Measurements from ENCODE around the gene CASP2. TPM values are rescaled to one million over a fixed set of nuclear protein-coding genes. Genes with fewer than 3 reads are reported as not detected.

Gene CASP2
- total and polyA plus RNA-seq, 2 of the 13 experiments (the other 11 are each of a cell fraction or from before 2014, with no cell fraction given): 10.2 to 13.7 TPM

GRCh38 chr7:143323653-143324052 is 35.5 kb downstream of the CASP2 start:
- peaks cover 25% of the 10 kb centered on the region for H3K4me1 ChIP-seq (ENCODE audit: insufficient read depth, low read length)
- H3K36me3 ChIP-seq (replicated peaks in 1 of 2; ENCODE audit: control insufficient read depth in 1 of 2, insufficient read depth in 2 of 2, low read length in 2 of 2): no peaks in the 10 kb centered on the region
- POLR2A ChIA-PET: no interaction called here
- H3K27ac ChIP-seq (ENCODE audit: extremely low read length, insufficient read depth, low read length): no peak overlapping the region
- ATAC-seq: peak; percentile 69
- peaks cover 0 to 7% of the 10 kb centered on the region in 2 experiments; a peak in 2 of 5 replicates for H3K27me3 ChIP-seq (ENCODE audit: control insufficient read depth in 1 of 2, insufficient read depth in 2 of 2, low read length in 2 of 2)
- H4K20me1 ChIP-seq (ENCODE audit: insufficient read depth, low read length): no peaks in the 10 kb centered on the region
- H3K9ac ChIP-seq (ENCODE audit: insufficient read depth, low read depth, low read length): no peak overlapping the region
- H3K9me3 ChIP-seq (ENCODE audit: low read length): no peaks in the 10 kb centered on the region
- 3% methylated on average over 12 of the region's 12 CpGs for WGBS (ENCODE audit: low lambda C conversion rate)
- in situ Hi-C loops (cut with HindIII; ENCODE audit: extremely low pct_ligation_motif_present, low pct_unique_long_range_greater_than_20kb) (loop anchor here (5.0 kb wide), 1 partner anchor 94 kb away; no protein-coding TSS in a partner anchor), intact Hi-C loops (cut with micrococcal nuclease; ENCODE audit: unreplicated experiment) (no loop called here)
- DNase-seq (ENCODE audit: low spot score): no peak
- peak overlapping the region; percentile 23; the same call in 1 of the 2 replicates for H3K4me2 ChIP-seq (ENCODE audit: low read depth, low read length)
- TF ChIP-seq NFIB (CRISPR knock-in tag; IDR thresholded peaks at IDR 0.05; ENCODE audit: borderline replicate concordance) (no peak), ZKSCAN1 (IDR thresholded peaks at IDR 0.05; ENCODE audit: low read length) (no peak), E2F2 (CRISPR knock-in tag; IDR thresholded peaks at IDR 0.05; ENCODE audit: borderline replicate concordance) (no peak), ARID2 (CRISPR knock-in tag; IDR thresholded peaks at IDR 0.05; ENCODE audit: borderline replicate concordance) (no peak), FLYWCH1 (CRISPR knock-in tag; IDR thresholded peaks at IDR 0.05) (no peak), ATM (IDR thresholded peaks at IDR 0.05; ENCODE audit: borderline replicate concordance) (no peak), KMT2B (CRISPR knock-in tag; IDR thresholded peaks at IDR 0.05) (no peak), ZNF468 (CRISPR knock-in tag; IDR thresholded peaks at IDR 0.05) (no peak), DMAP1 (CRISPR knock-in tag; IDR thresholded peaks at IDR 0.05) (no peak), NFKB2 (CRISPR knock-in tag; IDR thresholded peaks at IDR 0.05; ENCODE audit: borderline replicate concordance) (no peak), SETDB1 (CRISPR knock-in tag; IDR thresholded peaks at IDR 0.05; ENCODE audit: borderline replicate concordance) (no peak), NBN (conservative IDR thresholded peaks at IDR 0.05) (no peak), ZNF260 (CRISPR knock-in tag; IDR thresholded peaks at IDR 0.05; ENCODE audit: borderline replicate concordance, low read depth) (no peak), IRX3 (CRISPR knock-in tag; IDR thresholded peaks at IDR 0.05; ENCODE audit: borderline replicate concordance, low read depth) (no peak), ZFP36L2 (CRISPR knock-in tag; IDR thresholded peaks at IDR 0.05) (no peak), ZNF180 (CRISPR knock-in tag; IDR thresholded peaks at IDR 0.05; ENCODE audit: borderline replicate concordance, low read depth) (no peak), ZNF160 (CRISPR knock-in tag; IDR thresholded peaks at IDR 0.05) (no peak)
- TF ChIP-seq, protein P1, sequence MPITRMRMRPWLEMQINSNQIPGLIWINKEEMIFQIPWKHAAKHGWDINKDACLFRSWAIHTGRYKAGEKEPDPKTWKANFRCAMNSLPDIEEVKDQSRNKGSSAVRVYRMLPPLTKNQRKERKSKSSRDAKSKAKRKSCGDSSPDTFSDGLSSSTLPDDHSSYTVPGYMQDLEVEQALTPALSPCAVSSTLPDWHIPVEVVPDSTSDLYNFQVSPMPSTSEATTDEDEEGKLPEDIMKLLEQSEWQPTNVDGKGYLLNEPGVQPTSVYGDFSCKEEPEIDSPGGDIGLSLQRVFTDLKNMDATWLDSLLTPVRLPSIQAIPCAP (CRISPR knock-in tag; IDR thresholded peaks at IDR 0.05; ENCODE audit: low read depth): no peak
- TF ChIP-seq, protein P2, sequence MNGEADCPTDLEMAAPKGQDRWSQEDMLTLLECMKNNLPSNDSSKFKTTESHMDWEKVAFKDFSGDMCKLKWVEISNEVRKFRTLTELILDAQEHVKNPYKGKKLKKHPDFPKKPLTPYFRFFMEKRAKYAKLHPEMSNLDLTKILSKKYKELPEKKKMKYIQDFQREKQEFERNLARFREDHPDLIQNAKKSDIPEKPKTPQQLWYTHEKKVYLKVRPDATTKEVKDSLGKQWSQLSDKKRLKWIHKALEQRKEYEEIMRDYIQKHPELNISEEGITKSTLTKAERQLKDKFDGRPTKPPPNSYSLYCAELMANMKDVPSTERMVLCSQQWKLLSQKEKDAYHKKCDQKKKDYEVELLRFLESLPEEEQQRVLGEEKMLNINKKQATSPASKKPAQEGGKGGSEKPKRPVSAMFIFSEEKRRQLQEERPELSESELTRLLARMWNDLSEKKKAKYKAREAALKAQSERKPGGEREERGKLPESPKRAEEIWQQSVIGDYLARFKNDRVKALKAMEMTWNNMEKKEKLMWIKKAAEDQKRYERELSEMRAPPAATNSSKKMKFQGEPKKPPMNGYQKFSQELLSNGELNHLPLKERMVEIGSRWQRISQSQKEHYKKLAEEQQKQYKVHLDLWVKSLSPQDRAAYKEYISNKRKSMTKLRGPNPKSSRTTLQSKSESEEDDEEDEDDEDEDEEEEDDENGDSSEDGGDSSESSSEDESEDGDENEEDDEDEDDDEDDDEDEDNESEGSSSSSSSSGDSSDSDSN (CRISPR knock-in tag; IDR thresholded peaks at IDR 0.05): no peak
- no peak overlapping the region for H2AFZ ChIP-seq (ENCODE audit: low read length)
- no peak overlapping the region; a peak in 1 of 6 replicates for H3K4me3 ChIP-seq (replicated peaks in 1 of 3; ENCODE audit: insufficient read depth in 1 of 3, low read depth in 2 of 3, low read length in 3 of 3)
- no peaks in the 10 kb centered on the region for H3K79me2 ChIP-seq (ENCODE audit: insufficient read depth, low read length)
- BruUV-seq (replicated peaks): no TSS peak
- no peak for FAIRE-seq
- CTCF ChIA-PET (ENCODE audit: low intra/inter-chr PET ratio, low total read pairs): no interaction called here
